RCC 7860 (cell line): Measurements from ENCODE around the gene JMJD8.

Source experiments
- DNase-seq: peaks from one replicate; pipeline ENCODE4 v3.0.0-alpha.2; 2015; ENCODE audit warnings: low spot score
- FAIRE-seq: peaks from 2 replicates; lab custom pipeline; 2012; peaks lifted over from hg19 to GRCh38; lab: Jason Lieb, UNC

Gene JMJD8

GRCh38 chr16:710500-711075 is 26.5 kb upstream of the JMJD8 start:
- FAIRE-seq (no peak), DNase-seq (no peak)

GRCh38 chr16:709566-710499 is 25.7 kb upstream of the JMJD8 start:
- FAIRE-seq (no peak), DNase-seq (peak; percentile 83)

- no peak for FAIRE-seq
- DNase-seq = no peak
Observed at GRCh38 chr16:708959-709358, 24.8 kb upstream of the JMJD8 start.

GRCh38 chr16:708019-708418 is 23.9 kb upstream of the JMJD8 start:
- FAIRE-seq (no peak), DNase-seq (no peak)

GRCh38 chr16:707062-707538 is 23.0 kb upstream of the JMJD8 start:
- FAIRE-seq (no peak), DNase-seq (no peak)

- DNase-seq = no peak
- no peak for FAIRE-seq
Observed at GRCh38 chr16:706189-707061, 22.3 kb upstream of the JMJD8 start.

- no peak for FAIRE-seq
Observed at GRCh38 chr16:705431-706188, 21.5 kb upstream of the JMJD8 start, which contains the start of gene FBXL16. Gene FBXL16 (minus strand): TSS chr16:705801. CDS start chr16:697405, 8,396 bp downstream.

GRCh38 chr16:704552-705380 is 20.6 kb upstream of the JMJD8 start:
- FAIRE-seq = no peak
- no peak for DNase-seq

More at GRCh38 chr16:705431-706188, 21.5 kb upstream of the JMJD8 start, which contains the start of gene FBXL16:
- no peak for DNase-seq

- FAIRE-seq = no peak
- DNase-seq = no peak
Observed at GRCh38 chr16:704047-704446, 19.9 kb upstream of the JMJD8 start.

GRCh38 chr16:703406-703805 is 19.3 kb upstream of the JMJD8 start:
- FAIRE-seq (no peak), DNase-seq (no peak)

- FAIRE-seq (no peak), DNase-seq (no peak)
Observed at GRCh38 chr16:702341-702740, 18.2 kb upstream of the JMJD8 start.

- no peak for FAIRE-seq
- DNase-seq = no peak
Observed at GRCh38 chr16:700684-701584, 16.8 kb upstream of the JMJD8 start.

GRCh38 chr16:698911-699671 is 15.0 kb upstream of the JMJD8 start:
- no peak for DNase-seq
- FAIRE-seq = no peak

- FAIRE-seq (no peak), DNase-seq (no peak)
Observed at GRCh38 chr16:695355-696089, 11.4 kb upstream of the JMJD8 start.

- DNase-seq (no peak), FAIRE-seq (no peak)
Observed at GRCh38 chr16:694863-695354, 10.8 kb upstream of the JMJD8 start.

- DNase-seq (no peak), FAIRE-seq (no peak)
Observed at GRCh38 chr16:694187-694862, 10.2 kb upstream of the JMJD8 start.
